Measurements from ENCODE around the gene EMC1.

GRCh38 chr1:19222979-19223824 is 28.1 kb downstream of the EMC1 start:
- no peak for TF ChIP-seq NFE2L2 (conservative IDR thresholded peaks at IDR 0.05; ENCODE audit: low read length)
- TF ChIP-seq MAZ (IDR thresholded peaks at IDR 0.05; ENCODE audit: borderline replicate concordance, low read depth, low read length) = no peak
- no peak for TF ChIP-seq ZFP36 (IDR thresholded peaks at IDR 0.05; ENCODE audit: borderline replicate concordance, partially characterized antibody)
- no peak for TF ChIP-seq HDAC2 (IDR thresholded peaks at IDR 0.05)
- no peak for TF ChIP-seq CTCF (IDR thresholded peaks at IDR 0.05)
- TF ChIP-seq RAD21 (conservative IDR thresholded peaks at IDR 0.05 in 1 of 2, IDR thresholded peaks at IDR 0.05 in 1 of 2) = no peak
- no peak for TF ChIP-seq NPAS2 (CRISPR knock-in tag; IDR thresholded peaks at IDR 0.05; ENCODE audit: borderline replicate concordance)
- TF ChIP-seq POLR2A (IDR thresholded peaks at IDR 0.05; ENCODE audit: low read length) = no peak

All from A549 (cell line).